ENCODE data around the gene PTPRR.

Gene PTPRR

DNA sequence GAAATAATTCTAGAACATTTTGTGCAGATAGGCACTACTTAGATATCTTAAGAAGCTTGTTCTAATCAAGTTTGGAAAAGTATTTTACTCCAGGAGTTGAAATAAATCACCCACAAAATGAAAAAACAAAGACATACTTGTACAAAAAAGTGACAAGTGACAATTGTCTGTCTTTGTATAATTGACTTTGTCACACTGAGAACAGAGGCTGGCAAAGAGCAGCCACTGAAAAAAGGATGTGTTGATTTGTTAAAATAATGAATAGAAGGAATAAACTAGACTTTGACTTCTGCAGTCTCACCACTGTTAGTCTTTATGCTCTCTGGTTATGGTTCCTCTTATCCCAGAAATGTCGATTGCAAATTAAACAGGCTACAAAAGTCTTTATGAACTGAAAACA, 77.6 kb downstream of the PTPRR start:
- no peak for ATAC-seq
- no peak for TF ChIP-seq RARB (CRISPR knock-in tag; IDR thresholded peaks at IDR 0.05)
- no peak for TF ChIP-seq ARNTL (CRISPR knock-in tag; IDR thresholded peaks at IDR 0.05; ENCODE audit: borderline replicate concordance, low read depth)
- TF ChIP-seq SNAI2 (CRISPR knock-in tag; IDR thresholded peaks at IDR 0.05), result no peak

DNA sequence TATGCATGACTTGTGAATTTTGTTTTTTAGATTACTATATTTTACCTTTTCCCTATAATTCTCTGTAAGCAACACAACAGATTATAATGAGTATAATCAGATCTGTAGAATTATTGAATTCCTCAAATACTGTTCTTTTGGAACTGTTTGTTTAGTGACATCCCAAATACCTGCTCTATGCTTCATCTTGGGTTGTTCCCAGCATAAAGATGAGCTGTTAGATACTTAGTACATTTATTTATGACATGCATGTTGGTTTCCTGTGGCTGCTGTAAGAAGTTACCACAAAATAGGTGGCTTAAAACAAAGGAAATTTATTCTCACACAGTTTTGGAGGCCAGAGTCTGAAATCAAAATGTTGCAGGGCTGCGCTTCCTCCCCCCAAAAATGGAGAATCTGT, 78.4 kb downstream of the PTPRR start:
- no peak for ATAC-seq
- TF ChIP-seq GLIS3 (CRISPR knock-in tag; IDR thresholded peaks at IDR 0.05), result no peak
- TF ChIP-seq POU6F1 (CRISPR knock-in tag; IDR thresholded peaks at IDR 0.05; ENCODE audit: borderline replicate concordance, low read depth), result no peak
- TF ChIP-seq PPARA (CRISPR knock-in tag; IDR thresholded peaks at IDR 0.05; ENCODE audit: borderline replicate concordance), result no peak
- TF ChIP-seq ZC3H10 (CRISPR knock-in tag; IDR thresholded peaks at IDR 0.05), result no peak
- no peak for TF ChIP-seq CSDC2 (CRISPR knock-in tag; IDR thresholded peaks at IDR 0.05)
- TF ChIP-seq BACH2 (CRISPR knock-in tag; IDR thresholded peaks at IDR 0.05; ENCODE audit: borderline replicate concordance), result no peak
- TF ChIP-seq ZNF8 (CRISPR knock-in tag; IDR thresholded peaks at IDR 0.05), result no peak
- no peak for TF ChIP-seq RARB (CRISPR knock-in tag; IDR thresholded peaks at IDR 0.05)
- no peak for TF ChIP-seq ISL1 (CRISPR knock-in tag; IDR thresholded peaks at IDR 0.05)
- no peak for TF ChIP-seq ZFP30 (CRISPR knock-in tag; IDR thresholded peaks at IDR 0.05)
- TF ChIP-seq ARNTL (CRISPR knock-in tag; IDR thresholded peaks at IDR 0.05; ENCODE audit: borderline replicate concordance, low read depth), result no peak
- TF ChIP-seq ESRRG (CRISPR knock-in tag; IDR thresholded peaks at IDR 0.05), result no peak
- TF ChIP-seq ZNF70 (CRISPR knock-in tag; IDR thresholded peaks at IDR 0.05), result no peak
- TF ChIP-seq OSR1 (CRISPR knock-in tag; IDR thresholded peaks at IDR 0.05), result no peak
- TF ChIP-seq CREB5 (CRISPR knock-in tag; IDR thresholded peaks at IDR 0.05; ENCODE audit: low read depth), result no peak
- no peak for TF ChIP-seq CSRNP3 (CRISPR knock-in tag; IDR thresholded peaks at IDR 0.05)
- no peak for TF ChIP-seq SNAI2 (CRISPR knock-in tag; IDR thresholded peaks at IDR 0.05)
- no peak for TF ChIP-seq ZNF565 (CRISPR knock-in tag; conservative IDR thresholded peaks at IDR 0.05; ENCODE audit: low read depth)
- no peak for TF ChIP-seq ZFP3 (CRISPR knock-in tag; IDR thresholded peaks at IDR 0.05)
- TF ChIP-seq TOX (CRISPR knock-in tag; IDR thresholded peaks at IDR 0.05; ENCODE audit: borderline replicate concordance), result no peak

GRCh38 chr12:70840656-70841350, 79.7 kb downstream of the PTPRR start:
- TF ChIP-seq ISL1 (CRISPR knock-in tag; IDR thresholded peaks at IDR 0.05) (0 out of 2 replicates have a peak, but pooled peaks have one; percentile 14), ZFP30 (CRISPR knock-in tag; IDR thresholded peaks at IDR 0.05) (no peak)
- ATAC-seq, result no peak

DNA sequence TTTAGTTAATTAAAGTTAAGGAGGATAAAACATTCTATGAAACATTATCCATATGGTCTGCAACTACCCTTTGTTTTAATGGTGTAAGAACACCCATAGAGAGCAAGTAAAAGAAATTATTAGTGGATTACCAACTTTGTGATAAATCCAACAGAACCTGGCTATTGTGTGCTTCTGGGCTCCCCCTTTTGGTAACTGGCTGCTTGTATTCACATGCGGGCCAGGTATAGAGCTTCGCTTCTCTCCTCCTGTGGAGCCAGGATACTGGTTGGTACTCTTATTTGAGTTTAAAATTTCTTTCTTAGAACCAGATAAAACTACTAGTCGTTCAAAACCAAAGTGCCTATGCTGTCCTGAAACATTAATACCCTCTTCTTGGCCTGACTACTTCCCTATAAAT, 81.0 kb downstream of the PTPRR start:
- no peak for TF ChIP-seq ARNTL (CRISPR knock-in tag; IDR thresholded peaks at IDR 0.05; ENCODE audit: borderline replicate concordance, low read depth)
- TF ChIP-seq TOX (CRISPR knock-in tag; IDR thresholded peaks at IDR 0.05; ENCODE audit: borderline replicate concordance), result no peak
- no peak for TF ChIP-seq PPARA (CRISPR knock-in tag; IDR thresholded peaks at IDR 0.05; ENCODE audit: borderline replicate concordance)
- TF ChIP-seq OSR1 (CRISPR knock-in tag; IDR thresholded peaks at IDR 0.05), result no peak
- no peak for TF ChIP-seq GLIS3 (CRISPR knock-in tag; IDR thresholded peaks at IDR 0.05)
- TF ChIP-seq TSHZ2 (CRISPR knock-in tag; IDR thresholded peaks at IDR 0.05), result no peak
- TF ChIP-seq CREB5 (CRISPR knock-in tag; IDR thresholded peaks at IDR 0.05; ENCODE audit: low read depth), result no peak
- no peak for ATAC-seq

Measured in SK-N-SH treated with all-trans-retinoic acid at 6 μM for 48 hours (cell line).